HG03432 (cell line): ENCODE measurements around the gene PLAU.

Experiments
- ATAC-seq: cut with Tn5 transposase; IDR thresholded peaks from one replicate; pipeline ENCODE4 v1.9.1; 2021; ENCODE audit warnings: mild to moderate bottlenecking, moderate library complexity; ENCODE audit not compliant: unreplicated experiment

PLAU gene

DNA sequence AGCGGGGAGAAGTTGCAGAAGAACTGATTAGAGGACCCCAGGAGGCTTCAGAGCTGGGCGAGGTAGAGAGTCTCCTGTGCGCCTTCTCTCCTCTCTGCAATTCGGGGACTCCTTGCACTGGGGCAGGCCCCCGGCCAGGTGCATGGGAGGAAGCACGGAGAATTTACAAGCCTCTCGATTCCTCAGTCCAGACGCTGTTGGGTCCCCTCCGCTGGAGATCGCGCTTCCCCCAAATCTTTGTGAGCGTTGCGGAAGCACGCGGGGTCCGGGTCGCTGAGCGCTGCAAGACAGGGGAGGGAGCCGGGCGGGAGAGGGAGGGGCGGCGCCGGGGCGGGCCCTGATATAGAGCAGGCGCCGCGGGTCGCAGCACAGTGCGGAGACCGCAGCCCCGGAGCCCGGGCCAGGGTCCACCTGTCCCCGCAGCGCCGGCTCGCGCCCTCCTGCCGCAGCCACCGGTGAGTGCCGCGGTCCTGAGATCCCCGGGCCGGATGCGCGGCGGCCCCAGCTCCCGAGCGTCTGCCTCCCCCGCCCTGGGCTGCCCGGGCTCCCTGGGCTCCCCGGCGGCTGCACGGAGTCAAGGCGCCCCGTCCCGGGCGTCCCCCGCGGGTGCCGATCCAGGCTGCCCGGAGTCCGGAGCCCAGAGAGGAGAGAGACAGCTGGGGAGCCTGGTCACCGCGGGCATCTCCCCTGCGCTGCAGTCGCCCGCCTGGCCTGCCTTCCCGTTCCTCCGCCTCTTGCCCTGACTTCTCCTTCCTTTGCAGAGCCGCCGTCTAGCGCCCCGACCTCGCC is at the start of gene PLAU:
Gene PLAU, plus strand, starts transcription at position 369 of the 789 bp plus-strand sequence. CDS start 424 bp downstream, outside the sequence.
- ATAC-seq = peak; percentile 42

DNA sequence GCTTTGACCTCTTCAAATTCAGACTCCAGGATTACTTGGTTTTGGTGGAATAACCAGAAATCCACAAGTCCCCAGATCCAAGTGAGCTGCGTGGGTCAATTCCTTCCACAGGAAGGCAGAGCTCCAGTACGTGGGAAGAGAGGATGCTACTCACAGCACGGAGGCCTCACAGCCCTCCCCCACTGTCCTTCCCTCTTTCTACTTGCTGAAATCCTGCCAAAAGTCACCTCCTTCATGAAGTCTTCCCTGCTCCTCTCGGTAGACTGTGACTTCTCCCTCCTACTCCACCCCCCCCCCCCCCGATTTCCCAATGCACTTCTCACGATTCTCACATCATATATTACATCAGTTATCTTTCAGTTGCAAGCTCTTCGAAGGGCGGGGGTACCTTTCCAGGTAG is 48.9 kb upstream of the PLAU start:
- no peak for ATAC-seq

DNA sequence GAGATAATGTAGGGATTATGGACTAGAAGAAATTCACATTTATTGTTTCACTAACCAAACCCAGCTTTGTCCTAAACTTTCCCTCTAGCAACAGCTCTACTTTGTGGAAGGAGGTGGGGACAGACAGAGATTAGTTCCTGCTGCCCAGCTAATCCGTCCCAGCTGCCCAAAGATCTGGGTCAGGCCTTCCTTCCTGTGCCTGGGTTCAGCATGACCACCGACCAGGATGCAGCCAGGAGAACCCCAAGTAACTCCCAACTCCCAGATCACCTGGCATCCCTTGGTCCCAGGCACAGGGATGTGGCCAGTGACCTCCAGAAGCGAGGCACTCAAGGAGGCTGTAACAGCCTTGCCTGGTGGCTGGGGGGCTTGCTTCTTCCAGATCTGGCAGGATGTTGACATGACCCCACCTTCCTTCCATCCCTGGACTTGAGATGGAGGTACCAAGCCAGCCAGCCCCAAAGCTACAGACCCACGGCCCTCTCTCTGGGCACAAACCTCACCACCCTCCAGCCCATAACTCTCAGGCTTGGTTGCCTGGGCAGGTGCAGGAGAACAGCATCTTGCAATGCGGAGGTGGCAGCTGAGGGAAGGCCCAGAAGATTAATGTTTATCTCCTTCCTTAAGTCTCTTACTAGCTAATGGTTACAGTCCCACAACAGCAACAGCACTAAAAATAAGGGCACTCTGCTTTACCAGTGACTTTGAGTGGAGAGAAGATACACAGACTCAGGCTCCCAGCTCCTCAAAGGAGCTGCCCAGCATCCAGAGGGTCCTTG is 47.7 kb upstream of the PLAU start:
- no peak for ATAC-seq

DNA sequence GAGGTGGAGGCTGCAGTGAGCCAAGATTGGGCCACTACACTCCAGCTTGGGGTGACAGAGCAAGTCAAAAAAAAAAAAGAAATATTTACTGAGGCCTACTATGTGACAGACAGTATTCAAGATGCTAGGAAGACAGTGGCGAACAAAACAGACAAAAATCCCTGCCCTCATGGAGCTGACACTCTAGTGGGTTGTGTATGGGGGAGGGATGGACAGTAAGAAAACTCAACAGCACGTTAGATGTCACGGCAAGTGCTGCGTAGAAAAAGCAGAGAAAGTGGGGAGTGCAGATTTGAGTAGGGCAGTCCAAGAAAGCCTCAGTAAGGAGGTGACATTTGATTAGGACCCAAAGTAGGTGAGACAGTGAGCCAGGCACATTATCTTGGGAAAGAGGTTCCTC is 46.7 kb upstream of the PLAU start:
- no peak for ATAC-seq

DNA sequence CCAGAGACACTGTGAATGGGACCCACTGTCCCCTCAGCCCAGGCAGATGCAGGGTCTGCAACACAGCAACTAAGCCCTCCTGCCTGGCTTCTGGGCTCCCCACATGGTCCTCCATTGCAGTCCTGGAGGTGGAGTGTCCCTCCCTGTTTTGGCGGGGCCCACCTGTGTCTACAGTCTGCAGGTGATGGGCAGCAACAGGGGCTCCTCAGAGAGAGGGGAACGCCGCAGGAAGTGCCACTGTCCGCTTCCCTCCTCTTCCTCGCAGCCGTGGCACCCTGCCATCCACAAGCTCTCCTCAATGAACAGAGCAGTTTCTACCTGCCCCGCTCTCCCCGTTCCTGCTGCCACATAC is 45.8 kb upstream of the PLAU start:
- ATAC-seq = no peak

DNA sequence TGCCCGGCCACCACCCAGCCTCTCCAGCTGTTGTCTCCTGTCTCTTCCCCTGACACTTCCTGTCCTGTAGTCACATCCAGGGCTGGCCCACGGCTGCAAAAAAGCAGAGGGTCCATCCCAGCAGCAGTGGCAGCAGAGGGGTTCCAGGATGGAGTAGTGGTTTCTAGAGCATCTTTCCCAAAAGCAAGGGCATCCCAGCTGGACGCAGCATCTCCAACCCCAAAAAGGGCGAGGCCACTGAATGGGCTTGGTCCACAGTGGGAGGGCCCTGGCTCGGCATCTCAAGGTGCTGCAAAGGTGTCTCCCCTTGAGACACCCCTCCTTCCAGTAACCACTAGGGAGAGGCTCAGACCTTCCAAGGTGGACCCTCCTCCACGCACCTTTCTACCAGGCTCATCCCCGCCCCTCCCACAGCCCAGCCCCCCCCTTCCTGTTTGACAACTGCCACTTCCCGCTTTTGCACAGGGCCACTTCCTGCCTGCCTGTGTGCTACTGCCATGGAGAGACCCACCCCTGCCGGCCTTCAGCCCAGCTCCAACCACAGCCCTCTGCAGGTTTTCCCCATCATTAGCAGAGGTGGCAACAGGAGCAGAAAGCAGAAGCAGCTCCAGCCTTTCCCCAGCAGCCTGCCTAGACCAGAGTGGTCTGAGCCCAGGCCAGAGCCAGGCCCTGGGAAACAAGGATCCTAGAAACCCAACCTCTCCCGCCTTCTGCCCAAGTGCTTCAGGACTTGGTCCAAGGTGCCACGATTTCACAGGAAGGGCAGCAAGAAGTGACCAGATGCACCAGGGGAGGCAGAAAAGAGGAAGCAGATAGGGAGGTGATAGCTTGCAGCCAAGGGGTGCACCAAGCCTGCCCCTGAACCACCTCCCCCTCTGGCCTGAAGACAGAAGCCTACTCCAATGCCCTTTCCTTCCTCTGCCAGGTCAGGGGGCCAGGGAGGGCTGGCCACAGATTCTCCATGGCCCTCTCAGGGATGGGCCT is 45.2 kb upstream of the PLAU start:
- peak; percentile 89 for ATAC-seq

DNA sequence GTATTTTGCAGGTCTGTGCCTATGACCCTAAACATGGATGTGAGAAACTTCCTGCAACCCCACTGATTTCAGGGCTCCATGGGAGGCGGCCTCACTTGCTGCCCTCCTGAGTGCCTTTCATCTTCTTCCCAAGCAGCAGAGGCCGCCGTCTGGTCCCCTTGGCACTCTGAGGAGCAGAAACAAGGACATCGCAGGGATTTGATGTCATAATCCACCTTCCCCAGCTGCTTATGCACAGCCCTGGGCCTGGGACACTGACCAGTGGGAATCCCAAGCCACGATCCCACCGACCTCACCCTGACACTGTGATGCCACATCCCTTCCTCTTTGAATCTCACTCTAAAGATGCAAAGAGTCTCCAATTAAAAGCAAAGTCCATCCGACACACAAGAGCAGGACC is 44.3 kb upstream of the PLAU start:
- ATAC-seq = no peak

DNA sequence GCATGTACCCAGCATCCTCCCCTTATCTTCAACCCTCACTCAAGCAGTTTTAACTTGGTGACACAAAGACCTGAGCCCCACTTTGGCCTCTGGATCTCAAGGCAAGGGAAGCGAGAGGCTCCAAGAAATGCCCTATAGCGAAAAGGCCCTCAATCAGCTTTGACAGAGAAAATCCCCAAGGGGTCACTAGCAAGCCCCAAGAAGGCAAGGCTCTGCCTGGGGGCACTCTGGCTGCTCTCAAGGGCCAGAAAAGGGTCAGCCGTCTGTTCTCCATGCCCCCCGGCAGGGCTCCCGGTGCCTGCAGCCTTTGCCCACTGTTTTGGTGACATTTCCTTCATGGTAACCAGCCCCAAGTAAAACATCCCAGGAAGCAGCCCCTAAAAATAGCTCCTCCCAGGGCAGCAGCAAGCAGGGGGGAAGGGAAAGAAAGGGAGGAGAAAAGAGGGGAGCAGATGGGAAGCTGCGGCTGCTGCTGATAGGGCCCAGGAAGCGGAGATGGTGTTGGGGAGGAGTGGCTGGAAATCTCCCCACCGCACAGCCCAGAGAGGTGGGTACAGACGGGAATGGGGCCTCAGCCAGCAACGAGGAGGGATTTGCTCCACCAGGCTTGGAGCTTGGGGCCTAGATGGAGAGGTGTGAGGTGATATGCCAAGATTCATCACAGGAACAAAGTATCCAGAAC is 43.7 kb upstream of the PLAU start:
- ATAC-seq = no peak

DNA sequence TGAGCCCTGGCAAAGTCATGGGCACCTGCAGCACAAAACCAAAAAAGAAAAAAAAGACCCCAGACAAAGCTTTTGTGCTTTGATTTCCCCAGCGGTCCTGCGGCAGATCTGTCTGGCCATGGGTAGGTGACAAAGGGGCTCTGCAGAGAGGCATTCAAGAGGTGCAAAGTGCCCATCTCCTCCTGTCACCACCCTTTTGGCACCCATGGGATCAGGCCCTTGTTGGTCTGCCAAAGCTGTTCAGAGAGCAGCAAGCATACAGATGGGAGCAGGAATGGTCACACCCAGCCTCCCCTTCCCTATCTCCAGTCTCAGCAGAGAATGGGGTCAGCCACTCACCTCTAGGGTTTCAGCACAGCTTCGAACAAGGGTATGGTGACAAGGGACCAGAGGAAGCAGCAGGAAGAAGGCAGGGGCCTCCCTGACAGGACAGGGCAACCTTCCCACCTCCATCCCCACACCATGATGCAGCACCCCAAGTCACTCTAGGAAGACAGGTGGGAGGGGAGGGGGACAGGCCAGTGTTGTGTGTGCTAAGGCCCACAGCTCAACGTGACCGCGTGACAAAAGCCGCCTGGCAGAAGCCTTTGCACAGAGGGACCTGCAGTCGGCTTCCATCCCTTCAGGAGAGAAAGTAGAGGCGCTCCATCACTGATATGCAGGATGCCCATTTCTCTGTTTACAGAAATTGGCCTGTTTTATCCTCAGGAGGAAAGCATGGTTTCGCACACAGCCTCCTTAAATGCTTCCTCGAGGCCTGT is 42.9 kb upstream of the PLAU start:
- ATAC-seq = no peak

DNA sequence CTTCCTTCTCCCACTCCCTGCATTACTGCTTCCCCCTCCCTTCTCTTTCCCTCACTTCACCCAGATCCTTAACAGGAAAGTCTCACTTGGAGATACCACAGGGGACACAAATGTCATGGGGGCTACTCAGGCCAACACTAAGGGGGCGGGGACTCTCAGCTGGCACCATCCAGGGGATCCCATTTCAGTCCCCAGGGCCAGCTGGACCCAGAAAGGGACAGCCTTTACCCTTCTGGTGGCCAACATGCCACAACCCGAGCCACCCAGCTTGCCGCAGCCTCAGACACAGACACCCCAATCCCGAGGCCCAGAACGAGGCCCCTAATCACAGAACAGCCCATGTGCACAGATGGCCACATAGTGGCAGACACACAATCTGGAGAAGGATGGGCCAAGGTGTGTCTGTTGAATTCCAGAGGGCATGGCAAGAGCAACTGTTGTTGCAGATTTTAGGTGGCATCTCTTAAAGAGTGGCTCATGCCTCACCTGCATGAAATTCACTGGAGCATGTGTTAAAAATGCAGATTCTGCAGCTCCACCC is 42.2 kb upstream of the PLAU start:
- ATAC-seq = no peak

DNA sequence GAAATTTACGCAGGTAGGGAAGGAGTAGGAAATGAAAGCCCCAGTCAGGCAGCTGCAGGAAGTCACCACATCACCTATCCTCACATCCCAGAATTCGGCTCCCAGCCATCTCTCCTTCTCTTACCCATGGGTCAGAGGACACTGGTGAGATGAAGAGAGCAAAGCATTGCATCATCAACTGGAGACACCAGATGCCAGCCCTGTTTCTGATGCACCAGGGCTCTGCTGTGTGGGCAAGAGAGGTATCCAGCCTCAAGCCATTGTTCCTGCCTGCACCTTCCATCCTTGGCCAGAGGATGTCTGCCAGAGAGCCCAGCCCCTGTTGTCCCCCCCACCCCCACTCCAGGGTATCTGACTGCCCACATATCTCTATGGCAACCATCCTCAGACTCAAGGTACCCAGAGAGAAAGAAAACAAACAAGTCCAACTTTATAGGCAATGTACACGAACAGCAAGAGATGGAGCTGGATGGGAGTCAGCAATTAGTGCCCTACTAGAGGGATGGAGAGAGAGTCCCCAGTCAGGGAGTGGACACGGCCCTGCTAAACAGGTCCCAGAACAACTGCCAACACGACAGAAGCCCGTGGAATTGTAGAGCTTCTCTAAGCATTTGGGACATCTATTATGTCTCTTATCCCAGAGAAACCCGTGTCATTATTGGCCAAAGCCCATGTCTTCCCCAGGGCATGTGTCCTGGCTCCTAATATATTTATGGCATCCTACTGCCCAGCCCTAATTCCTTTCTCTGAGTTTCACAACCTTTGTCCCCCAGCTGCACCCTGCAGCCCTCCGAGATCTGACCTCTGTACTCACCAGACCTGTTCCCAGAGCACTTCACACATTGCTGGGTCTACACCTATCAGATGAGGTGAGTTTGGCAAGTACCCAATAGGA is 39.4 kb upstream of the PLAU start:
- no peak for ATAC-seq

DNA sequence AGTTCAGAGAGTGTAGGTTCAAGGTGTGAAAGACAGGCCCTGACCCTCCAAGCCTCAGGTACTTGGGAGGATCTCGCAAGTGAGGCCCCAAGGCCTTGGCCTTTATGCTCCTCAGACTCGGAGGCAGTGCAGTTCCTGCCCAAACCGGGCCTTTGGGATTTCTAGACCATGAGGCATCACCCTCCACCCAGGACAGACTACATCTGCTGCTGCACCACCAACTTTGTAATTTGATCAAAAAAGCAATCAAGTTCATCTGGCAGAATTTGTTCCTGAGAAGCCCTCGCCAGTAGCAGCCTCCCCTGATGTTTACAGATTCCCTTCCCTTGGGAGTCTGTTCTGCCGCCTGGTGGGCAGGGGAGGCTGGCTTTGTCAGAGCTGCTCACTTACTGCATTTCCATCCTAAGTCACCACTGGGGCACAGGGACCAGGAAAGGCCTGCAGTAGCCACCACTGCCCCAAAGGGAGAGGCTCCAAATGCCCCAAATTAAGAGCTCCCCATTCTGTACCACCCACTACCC is 38.7 kb upstream of the PLAU start:
- no peak for ATAC-seq

DNA sequence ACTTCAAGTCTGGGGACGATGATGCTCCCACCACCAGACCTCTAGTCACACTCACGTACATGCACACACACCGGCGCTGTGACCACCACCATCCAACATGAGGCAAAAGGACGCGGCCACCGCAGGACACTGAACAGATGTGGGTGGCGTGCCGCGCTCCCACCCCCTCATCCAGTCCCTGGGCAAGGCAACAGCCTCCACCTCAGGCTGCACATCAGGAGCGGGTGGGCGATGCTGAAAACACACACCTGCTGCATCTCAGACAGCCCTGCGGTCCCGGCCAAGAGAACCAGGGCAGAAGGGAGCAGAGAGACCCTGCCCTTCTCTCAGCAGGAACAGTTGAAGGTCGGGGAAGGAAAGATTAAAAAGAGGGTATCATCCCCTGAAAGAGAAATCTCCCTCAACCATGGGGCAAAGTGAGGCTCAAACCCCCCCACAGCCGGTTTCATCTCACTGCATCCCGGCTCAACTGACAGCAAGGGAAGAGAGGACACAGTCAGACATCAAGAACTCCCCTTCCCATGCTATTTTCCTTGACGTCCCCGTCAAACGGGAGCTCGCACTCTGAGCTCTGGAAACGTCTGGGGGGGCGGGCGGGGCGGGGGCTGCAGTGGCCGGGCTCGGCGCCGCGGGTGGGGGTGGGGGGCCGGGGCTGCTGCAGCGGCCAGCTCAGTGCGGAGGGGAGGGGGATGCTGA is 37.6 kb upstream of the PLAU start:
- no peak for ATAC-seq

DNA sequence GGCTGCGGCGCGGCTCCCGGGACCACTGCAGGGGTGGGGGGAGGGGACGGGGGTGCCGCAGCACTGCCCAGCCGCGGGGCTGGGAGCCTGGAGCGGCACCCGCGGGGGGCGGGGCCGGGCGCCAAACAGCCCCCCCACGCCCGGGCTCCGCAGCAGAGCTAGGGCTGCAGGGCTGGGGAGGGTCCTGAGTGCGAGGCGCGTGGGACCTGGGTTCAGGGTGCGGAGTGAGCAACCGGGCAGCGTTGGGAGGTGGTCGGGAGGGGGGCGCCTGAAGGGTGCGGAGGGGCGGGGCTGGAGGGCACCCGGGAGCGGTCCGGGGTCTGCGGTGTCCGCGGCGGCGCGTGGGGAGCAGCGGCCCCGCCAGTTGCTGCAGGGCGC is 37.1 kb upstream of the PLAU start:
- no peak for ATAC-seq

DNA sequence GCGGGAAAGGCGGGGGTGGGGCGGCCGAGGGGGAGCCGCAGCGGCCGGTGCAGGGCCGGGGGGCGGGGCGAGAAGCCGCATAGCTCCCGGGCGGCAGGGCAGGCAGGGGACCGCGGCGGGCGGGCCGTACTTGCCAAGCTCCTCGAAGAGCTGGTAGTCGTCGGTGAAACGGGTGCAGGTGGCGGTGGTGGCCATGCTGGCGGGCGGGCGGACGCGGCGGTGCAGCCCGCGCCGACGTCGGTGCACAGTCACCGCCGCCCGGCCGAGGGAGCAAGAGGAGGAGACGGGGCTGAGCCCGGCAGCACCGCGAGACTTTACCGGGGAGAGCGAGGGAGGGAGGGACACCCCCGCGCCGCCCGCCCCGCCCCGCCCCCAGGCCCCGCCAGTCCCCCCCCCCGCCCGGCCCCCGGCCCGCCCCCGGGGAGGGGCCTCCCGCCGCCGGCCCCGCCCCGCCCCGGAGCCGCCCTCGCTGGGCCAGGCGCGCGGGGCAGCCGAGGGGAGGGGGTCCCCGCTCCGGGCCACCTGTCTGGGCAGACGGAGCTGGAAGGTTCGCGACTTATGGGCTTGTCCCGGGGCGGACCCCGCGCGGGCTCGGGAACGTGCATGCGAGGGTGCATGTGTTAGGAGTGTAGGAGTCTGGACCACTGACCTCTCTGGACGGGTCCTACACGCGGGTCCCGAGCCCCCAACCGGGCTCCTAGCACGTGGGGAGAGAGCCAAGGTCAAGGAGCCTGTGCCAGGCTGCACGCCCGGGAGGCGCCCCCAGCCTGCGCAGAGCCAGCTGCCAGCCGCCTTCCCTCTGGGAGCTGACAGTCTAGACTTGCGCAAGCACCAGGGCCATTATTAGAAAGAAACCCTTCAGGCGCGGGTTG is 36.4 kb upstream of the PLAU start, which contains the start of gene CAMK2G:
Gene CAMK2G, minus strand, starts transcription at position 289 of the 872 bp plus-strand sequence. Its CDS starts 94 bp downstream, at position 195.
- peak; percentile 85 for ATAC-seq

DNA sequence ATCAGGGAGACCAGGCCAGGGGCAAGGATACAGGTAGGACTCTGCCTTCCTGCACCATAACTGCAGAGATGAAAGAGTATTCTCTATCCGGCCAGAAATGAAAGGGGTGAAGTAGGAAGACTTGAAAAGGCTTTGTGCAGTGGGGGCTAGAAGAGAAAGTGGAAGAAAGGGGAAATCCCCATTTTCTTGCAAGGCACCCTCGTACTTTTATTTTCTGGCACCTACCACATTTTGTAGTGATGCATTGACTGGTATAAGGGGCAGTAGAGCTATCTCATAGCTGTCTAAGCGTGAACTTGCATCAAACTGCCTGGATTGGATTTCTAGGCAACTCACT is 35.8 kb upstream of the PLAU start:
- ATAC-seq = peak; percentile 5

DNA sequence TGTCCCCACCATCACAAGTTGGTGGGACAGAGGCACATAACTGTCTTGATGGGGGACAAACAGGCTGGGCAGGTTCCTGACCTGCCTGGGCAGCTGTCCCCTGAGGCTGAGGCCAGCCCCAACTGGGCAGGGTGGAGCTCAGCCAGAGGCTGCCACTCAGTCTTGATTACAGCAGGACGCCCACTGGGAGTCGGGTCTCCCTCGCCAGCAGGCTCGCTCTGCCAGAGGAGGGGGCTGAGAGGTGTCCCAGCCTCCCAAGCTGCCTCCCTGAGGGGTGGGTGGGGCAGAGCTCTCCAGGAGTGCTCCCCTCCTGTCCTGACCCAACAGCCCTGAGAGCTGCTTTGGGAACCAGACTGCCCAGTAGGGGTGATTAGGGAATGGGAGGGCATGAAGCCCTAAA is 34.8 kb upstream of the PLAU start:
- no peak for ATAC-seq
